HCT116 (cell line): Measurements from ENCODE around the gene ATG4D.

Source experiments
- EZH2phosphoT487 ChIP-seq: fragments of 200-600 bp; IDR thresholded peaks from 2 replicates; pipeline ENCODE4 v1.6.1; 2018; ENCODE audit warnings: antibody characterized with exemption, borderline replicate concordance
- POLR2A ChIP-seq: IDR thresholded peaks from 2 replicates; pipeline ENCODE4 v1.7.0; 2011; ENCODE audit warnings: borderline replicate concordance; ENCODE audit not compliant: insufficient read depth, insufficient read length; ENCODE audit errors: extremely low read depth
- POLR2AphosphoS5 ChIP-seq: IDR thresholded peaks from 2 replicates; pipeline ENCODE4 v1.6.1; 2011; ENCODE audit warnings: mild to moderate bottlenecking, low read depth, low read length, moderate library complexity
- RAD21 ChIP-seq: IDR thresholded peaks from 2 replicates; pipeline ENCODE4 v1.6.1; 2012; ENCODE audit warnings: low read depth, mild to moderate bottlenecking
- TCF7L2 ChIP-seq: IDR thresholded peaks from 2 replicates; pipeline ENCODE4 v1.7.0; 2011; ENCODE audit warnings: borderline replicate concordance, inconsistent platforms; ENCODE audit not compliant: insufficient read depth, insufficient read length; ENCODE audit errors: extremely low read depth
- TF ChIP-seq, protein P1 (sequence below), 3 experiments: fragments of 200-600 bp in 1 of 3; sonication (generic) in 1 of 3; IDR thresholded peaks in 2 of 3; conservative IDR thresholded peaks in 1 of 3; 2 replicates each; pipeline ENCODE4 v1.5.1; 2012 to 2017; ENCODE audit warnings: low read depth in 2 of 3, low read length in 2 of 3, antibody characterized with exemption in 1 of 3, borderline replicate concordance in 1 of 3, control low read depth in 1 of 3, mild to moderate bottlenecking in 1 of 3, mixed read lengths in 1 of 3, mixed run types in 1 of 3, moderate library complexity in 1 of 3; ENCODE audit not compliant: insufficient read depth in 1 of 3
- TF ChIP-seq, protein P2 (sequence below): IDR thresholded peaks from 2 replicates; pipeline ENCODE4 v1.6.1; 2012; ENCODE audit warnings: low read depth

DNA sequence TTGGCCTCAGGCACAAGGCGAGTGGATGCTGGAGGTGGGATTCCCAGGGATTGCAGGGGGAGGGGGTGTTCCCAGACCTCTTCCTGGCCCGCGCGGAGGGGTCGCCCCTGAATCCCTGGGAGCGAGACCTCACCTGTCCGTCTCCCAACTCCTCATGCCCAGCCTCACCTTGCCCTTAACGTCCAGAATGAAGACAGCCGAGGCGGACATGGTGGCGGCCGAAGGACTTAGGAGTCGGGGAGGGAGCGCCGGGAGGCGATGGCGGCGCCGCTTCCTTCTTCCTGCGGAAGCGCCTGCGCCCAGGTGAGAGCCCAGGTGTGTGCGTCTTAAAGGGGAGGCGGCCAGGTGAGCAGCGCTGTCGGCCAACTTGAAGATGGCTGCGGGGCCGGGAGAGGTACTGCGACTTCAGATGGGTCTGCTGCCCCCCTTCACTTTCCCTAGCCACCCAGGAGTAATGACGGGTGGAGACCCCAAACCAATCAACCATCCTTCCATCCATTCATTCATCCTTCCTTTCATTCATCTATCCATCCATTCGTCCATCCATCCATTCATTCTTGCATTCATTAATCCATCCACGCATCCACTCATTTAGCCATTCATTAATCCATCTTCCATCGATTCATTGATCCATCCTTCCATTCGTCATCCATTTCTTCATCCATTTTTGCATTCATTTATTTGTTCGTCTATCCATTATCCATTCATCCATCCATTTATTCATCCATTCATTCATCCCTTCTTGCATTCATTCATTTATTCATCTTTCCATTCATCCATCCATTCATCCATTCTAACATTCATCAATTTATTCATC, 43.5 kb downstream of the ATG4D start, which contains the start of gene AP1M2:
- TF ChIP-seq POLR2AphosphoS5 (peak; percentile 83), POLR2A (no peak), EZH2phosphoT487 (no peak), TCF7L2 (no peak), RAD21 (no peak)
- TF ChIP-seq, protein P1, sequence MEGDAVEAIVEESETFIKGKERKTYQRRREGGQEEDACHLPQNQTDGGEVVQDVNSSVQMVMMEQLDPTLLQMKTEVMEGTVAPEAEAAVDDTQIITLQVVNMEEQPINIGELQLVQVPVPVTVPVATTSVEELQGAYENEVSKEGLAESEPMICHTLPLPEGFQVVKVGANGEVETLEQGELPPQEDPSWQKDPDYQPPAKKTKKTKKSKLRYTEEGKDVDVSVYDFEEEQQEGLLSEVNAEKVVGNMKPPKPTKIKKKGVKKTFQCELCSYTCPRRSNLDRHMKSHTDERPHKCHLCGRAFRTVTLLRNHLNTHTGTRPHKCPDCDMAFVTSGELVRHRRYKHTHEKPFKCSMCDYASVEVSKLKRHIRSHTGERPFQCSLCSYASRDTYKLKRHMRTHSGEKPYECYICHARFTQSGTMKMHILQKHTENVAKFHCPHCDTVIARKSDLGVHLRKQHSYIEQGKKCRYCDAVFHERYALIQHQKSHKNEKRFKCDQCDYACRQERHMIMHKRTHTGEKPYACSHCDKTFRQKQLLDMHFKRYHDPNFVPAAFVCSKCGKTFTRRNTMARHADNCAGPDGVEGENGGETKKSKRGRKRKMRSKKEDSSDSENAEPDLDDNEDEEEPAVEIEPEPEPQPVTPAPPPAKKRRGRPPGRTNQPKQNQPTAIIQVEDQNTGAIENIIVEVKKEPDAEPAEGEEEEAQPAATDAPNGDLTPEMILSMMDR (IDR thresholded peaks at IDR 0.05 in 2 of 3, conservative IDR thresholded peaks at IDR 0.05 in 1 of 3; ENCODE audit: borderline replicate concordance in 1 of 3, insufficient read depth in 1 of 3, low read depth in 2 of 3, low read length in 2 of 3): no peak
- TF ChIP-seq, protein P2, sequence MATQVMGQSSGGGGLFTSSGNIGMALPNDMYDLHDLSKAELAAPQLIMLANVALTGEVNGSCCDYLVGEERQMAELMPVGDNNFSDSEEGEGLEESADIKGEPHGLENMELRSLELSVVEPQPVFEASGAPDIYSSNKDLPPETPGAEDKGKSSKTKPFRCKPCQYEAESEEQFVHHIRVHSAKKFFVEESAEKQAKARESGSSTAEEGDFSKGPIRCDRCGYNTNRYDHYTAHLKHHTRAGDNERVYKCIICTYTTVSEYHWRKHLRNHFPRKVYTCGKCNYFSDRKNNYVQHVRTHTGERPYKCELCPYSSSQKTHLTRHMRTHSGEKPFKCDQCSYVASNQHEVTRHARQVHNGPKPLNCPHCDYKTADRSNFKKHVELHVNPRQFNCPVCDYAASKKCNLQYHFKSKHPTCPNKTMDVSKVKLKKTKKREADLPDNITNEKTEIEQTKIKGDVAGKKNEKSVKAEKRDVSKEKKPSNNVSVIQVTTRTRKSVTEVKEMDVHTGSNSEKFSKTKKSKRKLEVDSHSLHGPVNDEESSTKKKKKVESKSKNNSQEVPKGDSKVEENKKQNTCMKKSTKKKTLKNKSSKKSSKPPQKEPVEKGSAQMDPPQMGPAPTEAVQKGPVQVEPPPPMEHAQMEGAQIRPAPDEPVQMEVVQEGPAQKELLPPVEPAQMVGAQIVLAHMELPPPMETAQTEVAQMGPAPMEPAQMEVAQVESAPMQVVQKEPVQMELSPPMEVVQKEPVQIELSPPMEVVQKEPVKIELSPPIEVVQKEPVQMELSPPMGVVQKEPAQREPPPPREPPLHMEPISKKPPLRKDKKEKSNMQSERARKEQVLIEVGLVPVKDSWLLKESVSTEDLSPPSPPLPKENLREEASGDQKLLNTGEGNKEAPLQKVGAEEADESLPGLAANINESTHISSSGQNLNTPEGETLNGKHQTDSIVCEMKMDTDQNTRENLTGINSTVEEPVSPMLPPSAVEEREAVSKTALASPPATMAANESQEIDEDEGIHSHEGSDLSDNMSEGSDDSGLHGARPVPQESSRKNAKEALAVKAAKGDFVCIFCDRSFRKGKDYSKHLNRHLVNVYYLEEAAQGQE: no peak
